ENCODE data around the gene PPP1R16B. TPM values are rescaled to one million over a fixed set of nuclear protein-coding genes. Genes with fewer than 3 reads are reported as not detected.

The PPP1R16B gene
- total RNA-seq, 2 experiments from 2014 or later, result 87.6 to 91.1 TPM

DNA sequence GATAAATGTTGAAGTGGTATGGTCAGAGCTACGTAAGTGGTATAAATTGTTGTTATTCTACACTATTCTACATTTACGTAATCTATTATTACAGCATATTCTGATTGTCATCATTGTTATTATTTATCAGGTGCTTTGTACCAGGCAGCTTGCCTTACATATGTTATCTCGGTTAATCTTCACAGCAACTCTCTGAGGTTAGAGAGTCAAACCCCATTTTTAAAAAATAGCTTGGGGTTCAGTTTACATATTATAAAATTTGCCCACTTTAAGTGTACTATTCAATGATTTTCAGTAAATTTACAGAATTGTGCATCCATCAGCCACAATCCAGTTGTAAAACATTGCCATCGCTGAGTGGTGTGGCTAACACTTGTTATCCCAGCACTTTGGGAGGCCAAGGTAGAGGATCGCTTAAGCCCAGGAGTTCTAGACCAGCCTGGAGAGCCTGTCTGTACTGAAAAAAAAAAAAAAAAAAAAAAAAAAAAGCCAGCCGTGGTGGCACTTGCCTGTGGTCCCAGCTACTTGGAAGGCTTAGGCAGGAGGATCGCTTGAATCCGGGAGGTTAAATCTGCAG is 35.5 kb downstream of the PPP1R16B start:
- TF ChIP-seq, protein P1, sequence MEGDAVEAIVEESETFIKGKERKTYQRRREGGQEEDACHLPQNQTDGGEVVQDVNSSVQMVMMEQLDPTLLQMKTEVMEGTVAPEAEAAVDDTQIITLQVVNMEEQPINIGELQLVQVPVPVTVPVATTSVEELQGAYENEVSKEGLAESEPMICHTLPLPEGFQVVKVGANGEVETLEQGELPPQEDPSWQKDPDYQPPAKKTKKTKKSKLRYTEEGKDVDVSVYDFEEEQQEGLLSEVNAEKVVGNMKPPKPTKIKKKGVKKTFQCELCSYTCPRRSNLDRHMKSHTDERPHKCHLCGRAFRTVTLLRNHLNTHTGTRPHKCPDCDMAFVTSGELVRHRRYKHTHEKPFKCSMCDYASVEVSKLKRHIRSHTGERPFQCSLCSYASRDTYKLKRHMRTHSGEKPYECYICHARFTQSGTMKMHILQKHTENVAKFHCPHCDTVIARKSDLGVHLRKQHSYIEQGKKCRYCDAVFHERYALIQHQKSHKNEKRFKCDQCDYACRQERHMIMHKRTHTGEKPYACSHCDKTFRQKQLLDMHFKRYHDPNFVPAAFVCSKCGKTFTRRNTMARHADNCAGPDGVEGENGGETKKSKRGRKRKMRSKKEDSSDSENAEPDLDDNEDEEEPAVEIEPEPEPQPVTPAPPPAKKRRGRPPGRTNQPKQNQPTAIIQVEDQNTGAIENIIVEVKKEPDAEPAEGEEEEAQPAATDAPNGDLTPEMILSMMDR (IDR thresholded peaks at IDR 0.05), result no peak
- ChIA-PET CTCF (interaction anchor here (0.7 to 1.8 kb wide), 5 partner anchors 20 to 52 kb away, joined by 3 to 8 read pairs (median 4); partner anchors contain the start of gene PPP1R16B), POLR2A (interaction anchor here (0.8 to 7.3 kb wide), 8 partner anchors 10 to 369 kb away, joined by 3 to 92 read pairs (median 4); partner anchors contain the start of gene PPP1R16B)
- peaks cover 65% of the 10 kb centered on the region for H3K4me1 ChIP-seq (ENCODE audit: insufficient read depth, low read length)
- H3K9me3 ChIP-seq (ENCODE audit: control insufficient read depth in 1 of 2, insufficient read depth in 1 of 2, low read length in 2 of 2), result no peaks in the 10 kb centered on the region
- ATAC-seq (ENCODE audit: poor library complexity), result peak; percentile 56
- no peak overlapping the region for H3K4me3 ChIP-seq (ENCODE audit: low read length)
- Mint-ChIP-seq H3K36me3 (ENCODE audit: low read depth) (peaks cover 64% of the 10 kb centered on the region), H3K4me3 (peak overlapping the region; percentile 42), H3K9me3 (no peaks in the 10 kb centered on the region), H3K27me3 (no peaks in the 10 kb centered on the region), H3K4me1 (ENCODE audit: low read depth) (peaks cover 80% of the 10 kb centered on the region), H3K27ac (peak overlapping the region; percentile 97)
- no peaks in the 10 kb centered on the region for H3K27me3 ChIP-seq (ENCODE audit: control insufficient read depth in 1 of 2, insufficient read depth in 2 of 2, low read length in 2 of 2)
- H3K27ac ChIP-seq (ENCODE audit: low read depth in 1 of 2, low read length in 2 of 2), result peak overlapping the region; percentile 60 to 94
- H3K36me3 ChIP-seq (ENCODE audit: insufficient read depth, low read length), result peaks cover 25% of the 10 kb centered on the region
- peak in 3 of 14 experiments; percentile 64 to 79 (median 77) for DNase-seq
- intact Hi-C loops (cut with DNase I, micrococcal nuclease), result loop anchor here (2.0 to 5.0 kb wide), 2 partner anchors 36 to 51 kb away; partner anchors contain the start of gene PPP1R16B (in 1 of the 2)

DNA sequence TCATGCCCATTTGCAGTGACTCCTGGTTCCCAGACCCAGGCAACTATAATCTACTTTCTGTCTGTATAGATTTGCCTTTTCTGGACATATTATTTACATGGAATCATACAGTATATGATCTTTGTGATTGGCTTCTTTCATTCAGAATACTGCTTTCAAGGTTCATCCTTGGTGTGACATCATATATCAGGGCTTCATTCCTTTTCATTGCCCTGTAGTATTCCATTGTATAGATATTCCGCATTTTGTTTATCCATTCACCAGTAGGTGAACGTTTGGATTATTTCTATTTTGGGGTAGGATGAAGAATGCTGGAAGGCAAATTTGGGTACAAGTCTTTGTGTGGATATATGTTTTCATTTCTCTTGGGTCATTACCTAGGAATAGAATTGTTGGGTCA is 36.1 kb downstream of the PPP1R16B start:
- POLR2A ChIA-PET, result interaction anchor here (1.1 to 7.3 kb wide), 4 partner anchors 18 to 369 kb away, joined by 3 to 92 read pairs (median 42); partner anchors contain the start of gene PPP1R16B
- TF ChIP-seq, protein P1 (IDR thresholded peaks at IDR 0.05), result no peak
- Histone ChIP-seq H3K36me3 (ENCODE audit: insufficient read depth, low read length) (peaks cover 19% of the 10 kb centered on the region), H3K27me3 (ENCODE audit: control insufficient read depth in 1 of 2, insufficient read depth in 2 of 2, low read length in 2 of 2) (no peaks in the 10 kb centered on the region), H3K4me1 (ENCODE audit: insufficient read depth, low read length) (peaks cover 63% of the 10 kb centered on the region), H3K27ac (ENCODE audit: low read depth in 1 of 2, low read length in 2 of 2) (peak overlapping the region; percentile 63 to 94), H3K9me3 (ENCODE audit: control insufficient read depth in 1 of 2, insufficient read depth in 1 of 2, low read length in 2 of 2) (no peaks in the 10 kb centered on the region), H3K4me3 (ENCODE audit: low read length) (no peak overlapping the region)
- no peak for DNase-seq
- intact Hi-C loops (cut with DNase I, micrococcal nuclease), result loop anchor here (2.0 to 5.0 kb wide), 2 partner anchors 37 to 51 kb away; partner anchors contain the start of gene PPP1R16B (in 1 of the 2)
- H3K4me1 Mint-ChIP-seq (ENCODE audit: low read depth), result peaks cover 85% of the 10 kb centered on the region
- no peaks in the 10 kb centered on the region for H3K27me3 Mint-ChIP-seq
- CTCF ChIA-PET, result no interaction called here
- H3K4me3 Mint-ChIP-seq, result peak overlapping the region; percentile 80
- ATAC-seq (ENCODE audit: poor library complexity), result no peak
- H3K9me3 Mint-ChIP-seq, result no peaks in the 10 kb centered on the region
- peak overlapping the region; percentile 97 for H3K27ac Mint-ChIP-seq
- H3K36me3 Mint-ChIP-seq (ENCODE audit: low read depth), result peaks cover 67% of the 10 kb centered on the region

DNA sequence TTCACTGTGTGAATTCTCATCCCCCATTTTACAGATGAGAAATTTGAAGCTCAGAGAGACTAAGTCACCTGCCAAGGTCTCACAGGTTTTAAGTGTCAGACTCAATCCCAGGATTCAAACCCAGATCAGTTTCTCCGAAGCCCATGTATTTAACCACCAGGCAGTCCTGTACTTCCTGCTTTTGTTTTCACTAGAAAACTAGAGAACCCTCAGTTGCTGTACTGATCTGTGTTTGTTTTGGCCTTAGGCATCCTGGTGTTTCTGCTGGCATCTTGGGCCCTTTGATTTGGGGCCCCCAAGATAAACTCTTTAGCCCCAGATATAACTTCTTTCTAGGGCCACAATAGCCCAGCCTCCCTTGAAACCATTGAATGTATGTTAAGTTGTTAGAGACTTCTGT is 36.5 kb downstream of the PPP1R16B start:
- TF ChIP-seq, protein P1 (IDR thresholded peaks at IDR 0.05), result no peak
- no peaks in the 10 kb centered on the region for H3K27me3 Mint-ChIP-seq
- Histone ChIP-seq H3K27ac (ENCODE audit: low read depth in 1 of 2, low read length in 2 of 2) (peak overlapping the region; percentile 63 to 94), H3K4me1 (ENCODE audit: insufficient read depth, low read length) (peaks cover 63% of the 10 kb centered on the region), H3K4me3 (ENCODE audit: low read length) (peak overlapping the region; percentile 8), H3K36me3 (ENCODE audit: insufficient read depth, low read length) (peaks cover 15% of the 10 kb centered on the region), H3K27me3 (ENCODE audit: control insufficient read depth in 1 of 2, insufficient read depth in 2 of 2, low read length in 2 of 2) (no peaks in the 10 kb centered on the region), H3K9me3 (ENCODE audit: control insufficient read depth in 1 of 2, insufficient read depth in 1 of 2, low read length in 2 of 2) (no peaks in the 10 kb centered on the region)
- CTCF ChIA-PET, result no interaction called here
- DNase-seq, result peak in 3 of 14 experiments; percentile 34 to 66 (median 42)
- H3K4me1 Mint-ChIP-seq (ENCODE audit: low read depth), result peaks cover 85% of the 10 kb centered on the region
- H3K27ac Mint-ChIP-seq, result peak overlapping the region; percentile 97
- POLR2A ChIA-PET, result interaction anchor here (1.1 to 7.3 kb wide), 7 partner anchors 8 to 370 kb away, joined by 3 to 92 read pairs (median 6); partner anchors contain the start of gene PPP1R16B
- H3K4me3 Mint-ChIP-seq, result peak overlapping the region; percentile 80
- no peak for ATAC-seq (ENCODE audit: poor library complexity)
- H3K9me3 Mint-ChIP-seq, result no peaks in the 10 kb centered on the region
- intact Hi-C loops (cut with DNase I, micrococcal nuclease), result loop anchor here (2.0 to 5.0 kb wide), 2 partner anchors 21 to 50 kb away; no protein-coding TSS in a partner anchor
- H3K36me3 Mint-ChIP-seq (ENCODE audit: low read depth), result peaks cover 63% of the 10 kb centered on the region

Data from CD4-positive, alpha-beta T cell (primary cell).